IMR-90 (cell line): ENCODE data around the gene CST4. TPM values are rescaled to one million over a fixed set of nuclear protein-coding genes. Genes with fewer than 3 reads are reported as not detected.

Experiments used
- ATAC-seq: fragments of 200-7000 bp; cut with Tn5 transposase; 2 replicates; pipeline ENCODE4 v1.9.1; 2020; ENCODE audit warnings: low read depth, mild to moderate bottlenecking, moderate library complexity
- BruUV-seq: library from RNA; stranded (reverse); fragments of 400-500 nt; replicated peaks from 2 replicates; lab custom pipeline; 2021; lab: Mats Ljungman, UMichigan
- CTCF ChIA-PET: fragments of 300-600 bp; formaldehyde crosslinking; extraction: SDS; loops from one replicate; lab custom pipeline; 2021; ENCODE audit warnings: antibody characterized with exemption; lab: Yijun Ruan, JAX
- POLR2A ChIA-PET: fragments of 300-600 bp; sonication (Branson Sonifier 250); formaldehyde crosslinking; loops from one replicate; lab custom pipeline; 2022; ENCODE audit warnings: antibody characterized with exemption; ENCODE audit not compliant: unreplicated experiment; lab: Charles Lee
- DNase-seq: peaks from one replicate; pipeline ENCODE4 v3.0.0; 2013
- H2AFZ ChIP-seq: replicated peaks from 2 replicates; pipeline ENCODE3; 2013; ENCODE audit warnings: low read length, mild to moderate bottlenecking; ENCODE audit not compliant: poor library complexity
- H2AK5ac ChIP-seq: 2 replicates; pipeline ENCODE4 v1.6.1; 2013; ENCODE audit warnings: low read depth, low read length, inconsistent platforms
- H2AK9ac ChIP-seq: replicated peaks from 2 replicates; pipeline ENCODE3; 2013; ENCODE audit warnings: mild to moderate bottlenecking, low read depth, low read length, moderate library complexity; ENCODE audit not compliant: poor library complexity
- H2BK120ac ChIP-seq: 2 replicates; pipeline ENCODE4 v1.6.1; 2013; ENCODE audit warnings: low read depth, low read length, inconsistent platforms
- H2BK15ac ChIP-seq: 3 replicates; pipeline ENCODE4 v1.6.1; 2013; ENCODE audit warnings: low read depth, low read length, inconsistent platforms
- H2BK20ac ChIP-seq: 2 replicates; pipeline ENCODE4 v1.6.1; 2013; ENCODE audit warnings: low read depth, mild to moderate bottlenecking, inconsistent platforms, low read length, moderate library complexity
- H2BK5ac ChIP-seq: 2 replicates; pipeline ENCODE4 v1.6.1; 2013; ENCODE audit warnings: mild to moderate bottlenecking, low read depth, low read length, inconsistent platforms; ENCODE audit not compliant: poor library complexity, severe bottlenecking
- H3K14ac ChIP-seq: replicated peaks from 2 replicates; pipeline ENCODE4 v1.6.1; 2013; ENCODE audit warnings: low read depth, low read length, inconsistent platforms
- H3K18ac ChIP-seq: 2 replicates; pipeline ENCODE4 v1.6.1; 2013; ENCODE audit warnings: low read depth, low read length, control low read depth
- H3K23ac ChIP-seq: 2 replicates; pipeline ENCODE4 v1.6.1; 2013; ENCODE audit warnings: low read depth, low read length, inconsistent platforms
- H3K27ac ChIP-seq: 2 replicates; pipeline ENCODE4 v1.5.1; 2013; ENCODE audit warnings: mild to moderate bottlenecking, control low read depth, low read length; ENCODE audit not compliant: insufficient read depth
- H3K27me3 ChIP-seq: 2 replicates; pipeline ENCODE4 v1.6.1; 2013; ENCODE audit warnings: low read length; ENCODE audit not compliant: control insufficient read depth, insufficient read depth
- H3K36me3 ChIP-seq: 2 replicates; pipeline ENCODE4 v1.6.1; 2013; ENCODE audit warnings: low read length, mixed read lengths; ENCODE audit not compliant: control insufficient read depth, insufficient read depth
- H3K4ac ChIP-seq: 2 replicates; pipeline ENCODE4 v1.6.1; 2013; ENCODE audit warnings: low read depth, low read length, inconsistent platforms
- H3K4me1 ChIP-seq: 2 replicates; pipeline ENCODE4 v1.6.1; 2013; ENCODE audit warnings: low read length, mixed read lengths; ENCODE audit not compliant: control insufficient read depth, insufficient read depth
- H3K4me2 ChIP-seq: 2 replicates; pipeline ENCODE4 v1.6.1; 2013; ENCODE audit warnings: low read depth, mild to moderate bottlenecking, control low read depth, low read length, moderate library complexity
- H3K4me3 ChIP-seq: 2 replicates; pipeline ENCODE4 v1.5.1; 2013; ENCODE audit warnings: low read depth, mild to moderate bottlenecking, control low read depth, low read length, moderate library complexity; ENCODE audit not compliant: insufficient read depth
- H3K56ac ChIP-seq: 2 replicates; pipeline ENCODE4 v1.6.1; 2013; ENCODE audit warnings: low read length, inconsistent platforms; ENCODE audit not compliant: insufficient read depth; ENCODE audit errors: extremely low read depth
- H3K79me1 ChIP-seq, 2 experiments: 2 replicates each; pipeline ENCODE4 v1.6.1; 2013; ENCODE audit warnings: low read length in 2 of 2, inconsistent platforms in 1 of 2, low read depth in 1 of 2
- H3K9ac ChIP-seq: 2 replicates; pipeline ENCODE4 v1.6.1; 2013; ENCODE audit warnings: low read depth, low read length, control low read depth
- H3K9me1 ChIP-seq: 2 replicates; pipeline ENCODE4 v1.6.1; 2013; ENCODE audit warnings: low read length, inconsistent platforms; ENCODE audit not compliant: insufficient read depth
- H3K9me3 ChIP-seq: 2 replicates; pipeline ENCODE4 v1.6.1; 2013; ENCODE audit warnings: low read length; ENCODE audit not compliant: control insufficient read depth, insufficient read depth
- H4K20me1 ChIP-seq: 2 replicates; pipeline ENCODE4 v1.6.1; 2013; ENCODE audit warnings: low read length, inconsistent platforms; ENCODE audit not compliant: insufficient read depth
- H4K5ac ChIP-seq: 2 replicates; pipeline ENCODE4 v1.6.1; 2013; ENCODE audit warnings: mild to moderate bottlenecking, low read depth, low read length, control low read depth
- H4K8ac ChIP-seq, 2 experiments: 2 replicates each; pipeline ENCODE4 v1.6.1; 2013; ENCODE audit warnings: low read depth in 2 of 2, low read length in 2 of 2, control low read depth in 1 of 2, inconsistent platforms in 1 of 2
- H4K91ac ChIP-seq: 2 replicates; pipeline ENCODE4 v1.6.1; 2013; ENCODE audit warnings: low read depth, low read length, inconsistent platforms; ENCODE audit not compliant: insufficient read depth
- BHLHE40 ChIP-seq: fragments of 150-350 bp; IDR thresholded peaks from 2 replicates; pipeline ENCODE4 v1.6.1; 2016; ENCODE audit warnings: mild to moderate bottlenecking, low read depth, low read length
- CEBPB ChIP-seq: IDR thresholded peaks from 2 replicates; pipeline ENCODE4 v1.6.1; 2012; ENCODE audit warnings: low read depth, low read length, improper control_type of control experiment
- CHD1 ChIP-seq: IDR thresholded peaks from 2 replicates; pipeline ENCODE4 v1.6.1; 2012; ENCODE audit warnings: low read depth, low read length, improper control_type of control experiment
- MXI1 ChIP-seq: IDR thresholded peaks from 2 replicates; pipeline ENCODE4 v1.6.1; 2012; ENCODE audit warnings: low read depth, mild to moderate bottlenecking, low read length, moderate library complexity, borderline replicate concordance
- POLR2A ChIP-seq: IDR thresholded peaks from 2 replicates; pipeline ENCODE4 v1.6.1; 2012; ENCODE audit warnings: mild to moderate bottlenecking, low read depth, low read length
- RAD21 ChIP-seq: IDR thresholded peaks from 2 replicates; pipeline ENCODE4 v1.6.1; 2012; ENCODE audit warnings: low read length, improper control_type of control experiment
- RCOR1 ChIP-seq: IDR thresholded peaks from 2 replicates; pipeline ENCODE4 v1.6.1; 2012; ENCODE audit warnings: mild to moderate bottlenecking, low read length, improper control_type of control experiment; ENCODE audit not compliant: insufficient replicate concordance
- SMC3 ChIP-seq: fragments of 150-350 bp; IDR thresholded peaks from 2 replicates; pipeline ENCODE4 v1.6.1; 2016; ENCODE audit warnings: low read depth, mild to moderate bottlenecking, antibody characterized with exemption, low read length, moderate library complexity
- WGBS, 2 experiments: methylation state at CpG; one replicate each; pipeline versions ENCODE4 v1.1.5 to v1.1.7; 2013; ENCODE audit warnings: missing lambda C conversion rate in 2 of 2; ENCODE audit not compliant: insufficient read length in 1 of 2; ENCODE audit errors: extremely low coverage in 2 of 2; 5-methylcytosine and 5-hydroxymethylcytosine counted together
- dilution Hi-C: fragments of 300-500 bp; cut with HindIII; formaldehyde crosslinking; loops from one replicate; pipeline ENCODE4 v1.14.3; 2018; ENCODE audit warnings: low sequenced_read_pairs; ENCODE audit not compliant: unreplicated experiment
- in situ Hi-C: fragments of 300-500 bp; cut with MboI; formaldehyde crosslinking; loops from 3 replicates; pipeline ENCODE4 v1.14.3; 2019; ENCODE audit warnings: low sequenced_read_pairs, inconsistent platforms, mixed read lengths
- intact Hi-C: fragments of 100-400 bp; cut with micrococcal nuclease; formaldehyde crosslinking; loops from 2 replicates; pipeline ENCODE4 v1.10.0; 2022
- polyA plus RNA-seq, 3 experiments: library from polyadenylated mRNA; depleted of rRNA; stranded (reverse); fragments of >200 nt; gene quantifications; 2 replicates each; pipeline ENCODE4 v1.2.3, GENCODE V29; 2012; ENCODE audit warnings: low replicate concordance in 1 of 3
- total RNA-seq: library from RNA; depleted of rRNA; stranded (reverse); fragments of >200 nt; gene quantifications from 2 replicates; pipeline ENCODE4 v1.2.3, GENCODE V29; 2012
- TF ChIP-seq, protein P1 (sequence below): fragments of 150-350 bp; IDR thresholded peaks from 2 replicates; pipeline ENCODE4 v1.6.1; 2016; ENCODE audit warnings: low read depth, mild to moderate bottlenecking, low read length, moderate library complexity, borderline replicate concordance

CST4 gene
- total and polyA plus RNA-seq, 2 of the 4 experiments (the other 2 are of a cell fraction) = not detected

GRCh38 chr20:23646106-23646873, 42.5 kb downstream of the CST4 start:
- intact Hi-C loops = no loop called here
- Histone ChIP-seq H2AK5ac (no peak overlapping the region), H2BK120ac (no peak overlapping the region), H3K14ac (no peak overlapping the region), H3K27ac (no peak overlapping the region), H4K91ac (no peak overlapping the region), H3K27me3 (no peaks in the 10 kb centered on the region), H4K20me1 (no peaks in the 10 kb centered on the region; the same call in 1 of the 2 replicates), H2BK5ac (no peak overlapping the region), H3K18ac (no peak overlapping the region), H3K36me3 (no peaks in the 10 kb centered on the region), H3K56ac (no peak overlapping the region), H3K9me3 (no peaks in the 10 kb centered on the region), H3K9me1 (peaks cover 6% of the 10 kb centered on the region), H2AFZ (no peak overlapping the region), H4K5ac (no peak overlapping the region), H3K23ac (no peak overlapping the region), H2BK20ac (no peak overlapping the region), H3K4me2 (no peak overlapping the region), H3K4ac (no peak overlapping the region), H4K8ac (no peak overlapping the region), H3K4me1 (peaks cover 7% of the 10 kb centered on the region), H3K4me3 (no peak overlapping the region), H3K79me1 (no peaks in the 10 kb centered on the region), H3K9ac (no peak overlapping the region), H2BK15ac (no peak overlapping the region), H2AK9ac (no peak overlapping the region)
- ChIA-PET CTCF (no interaction called here), POLR2A (no interaction called here)
- dilution Hi-C loops = no loop called here
- TF ChIP-seq CEBPB = no peak
- no peak for TF ChIP-seq MXI1
- no peak for TF ChIP-seq SMC3
- no peak for TF ChIP-seq POLR2A
- TF ChIP-seq RAD21 = no peak
- TF ChIP-seq, protein P1, sequence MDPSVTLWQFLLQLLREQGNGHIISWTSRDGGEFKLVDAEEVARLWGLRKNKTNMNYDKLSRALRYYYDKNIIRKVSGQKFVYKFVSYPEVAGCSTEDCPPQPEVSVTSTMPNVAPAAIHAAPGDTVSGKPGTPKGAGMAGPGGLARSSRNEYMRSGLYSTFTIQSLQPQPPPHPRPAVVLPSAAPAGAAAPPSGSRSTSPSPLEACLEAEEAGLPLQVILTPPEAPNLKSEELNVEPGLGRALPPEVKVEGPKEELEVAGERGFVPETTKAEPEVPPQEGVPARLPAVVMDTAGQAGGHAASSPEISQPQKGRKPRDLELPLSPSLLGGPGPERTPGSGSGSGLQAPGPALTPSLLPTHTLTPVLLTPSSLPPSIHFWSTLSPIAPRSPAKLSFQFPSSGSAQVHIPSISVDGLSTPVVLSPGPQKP = no peak
- TF ChIP-seq RCOR1 = no peak
- no peak for TF ChIP-seq CHD1
- no peak for TF ChIP-seq BHLHE40
- in situ Hi-C loops = loop anchor here (25.0 kb wide), 2 partner anchors 1616 to 1766 kb away; partner anchors contain the start of gene GINS1
- BruUV-seq = no TSS peak
- no peak for DNase-seq
- ATAC-seq = no peak
- WGBS, 2 experiments = 50% methylated on average over 1 of the region's 4 CpGs; no CpG with 5 or more reads in 1 of the 2 experiments
